ENCODE results near the gene ARTN.
A peak's percentile ranks its signal among the peaks of the same experiment; 100 is the strongest.

ARTN gene

DNA sequence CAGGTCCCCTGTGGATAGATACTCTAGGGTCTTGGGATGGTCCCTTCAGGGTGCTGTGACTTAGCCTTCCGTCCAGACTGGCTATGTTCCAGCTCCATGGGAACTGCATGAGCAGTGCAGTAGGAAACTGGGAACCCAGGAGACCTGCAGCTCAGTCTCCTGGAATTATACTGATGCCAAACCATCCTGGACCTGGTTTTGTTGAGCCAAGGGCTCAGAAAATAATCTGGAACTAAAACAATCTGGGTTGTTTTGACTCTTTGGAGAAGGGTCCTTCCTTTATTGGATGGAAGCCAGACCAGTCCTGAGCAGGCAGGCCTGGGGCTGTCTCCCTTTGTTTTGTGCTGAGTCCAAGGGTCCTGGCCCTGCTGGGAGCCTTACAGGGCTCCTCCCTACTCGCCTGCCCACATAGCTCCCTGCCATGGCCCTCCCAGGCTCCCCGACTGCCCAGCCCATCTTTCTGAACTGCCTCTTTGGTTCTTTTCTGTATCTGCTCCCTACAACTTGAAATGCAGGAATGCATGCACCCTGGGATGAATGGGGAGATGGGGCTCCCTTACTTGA, 14.4 kb downstream of the ARTN start:
- no peak for DNase-seq

DNA sequence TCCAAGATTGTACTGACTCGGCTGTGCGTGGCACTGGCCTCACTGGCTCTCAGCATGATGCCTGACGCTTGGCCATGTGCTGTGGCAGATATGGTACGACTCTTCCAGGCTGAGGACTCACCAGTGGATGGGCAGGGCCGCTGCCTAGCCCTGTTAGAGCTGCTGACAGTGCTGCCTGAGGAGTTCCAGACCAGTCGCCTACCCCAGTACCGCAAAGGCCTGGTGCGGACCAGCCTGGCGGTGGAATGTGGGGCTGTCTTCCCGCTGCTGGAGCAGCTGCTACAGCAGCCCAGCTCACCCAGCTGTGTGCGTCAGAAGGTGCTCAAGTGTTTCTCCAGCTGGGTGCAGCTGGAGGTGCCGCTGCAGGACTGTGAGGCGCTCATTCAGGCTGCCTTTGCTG, 16.1 kb downstream of the ARTN start:
- no peak for DNase-seq

DNA sequence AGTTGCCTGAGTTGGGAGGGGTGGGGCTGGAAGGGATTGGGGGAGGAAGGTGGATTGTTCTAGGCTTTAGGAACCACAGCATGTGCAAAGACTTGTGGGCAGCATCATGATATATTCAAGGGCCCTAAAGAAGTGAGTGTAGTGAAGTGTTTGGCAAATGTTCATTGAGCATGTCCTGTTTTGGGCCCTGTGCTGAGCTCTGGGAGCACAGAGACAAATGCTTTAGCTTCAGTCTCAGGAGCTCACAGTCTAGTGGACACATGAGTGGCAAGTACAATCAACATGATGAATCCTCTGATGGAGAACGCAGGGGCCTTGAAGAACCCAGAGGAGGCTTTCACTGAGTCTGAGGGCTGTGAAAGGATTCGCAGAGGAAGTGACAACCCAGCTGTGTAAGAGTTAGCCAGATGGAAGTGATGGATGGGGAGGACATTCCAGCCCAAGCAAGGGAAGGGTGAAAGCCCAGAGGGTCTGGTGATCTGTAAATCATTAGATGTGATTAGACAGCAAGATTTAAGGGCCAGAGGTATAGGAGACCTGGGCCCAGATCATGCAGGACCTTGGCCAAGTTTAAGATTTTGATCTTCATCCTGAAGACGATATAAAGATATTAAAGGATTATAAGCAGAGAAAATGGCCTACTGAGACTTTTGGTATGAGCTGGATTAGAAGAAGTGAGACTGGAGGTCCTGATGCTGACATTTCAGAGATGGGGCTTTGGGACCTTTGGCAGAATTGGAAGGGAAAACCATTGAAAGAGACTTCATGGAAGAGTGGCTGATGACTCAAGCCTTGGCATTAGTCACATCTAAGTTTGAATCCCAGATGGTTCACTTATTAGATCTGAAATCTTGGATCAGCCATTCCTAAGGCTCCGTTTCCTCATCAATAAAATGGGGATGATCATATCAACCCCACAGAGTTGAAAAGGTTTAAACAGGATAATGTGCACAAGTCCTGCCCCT, 17.7 kb downstream of the ARTN start:
- DNase-seq: no peak

DNA sequence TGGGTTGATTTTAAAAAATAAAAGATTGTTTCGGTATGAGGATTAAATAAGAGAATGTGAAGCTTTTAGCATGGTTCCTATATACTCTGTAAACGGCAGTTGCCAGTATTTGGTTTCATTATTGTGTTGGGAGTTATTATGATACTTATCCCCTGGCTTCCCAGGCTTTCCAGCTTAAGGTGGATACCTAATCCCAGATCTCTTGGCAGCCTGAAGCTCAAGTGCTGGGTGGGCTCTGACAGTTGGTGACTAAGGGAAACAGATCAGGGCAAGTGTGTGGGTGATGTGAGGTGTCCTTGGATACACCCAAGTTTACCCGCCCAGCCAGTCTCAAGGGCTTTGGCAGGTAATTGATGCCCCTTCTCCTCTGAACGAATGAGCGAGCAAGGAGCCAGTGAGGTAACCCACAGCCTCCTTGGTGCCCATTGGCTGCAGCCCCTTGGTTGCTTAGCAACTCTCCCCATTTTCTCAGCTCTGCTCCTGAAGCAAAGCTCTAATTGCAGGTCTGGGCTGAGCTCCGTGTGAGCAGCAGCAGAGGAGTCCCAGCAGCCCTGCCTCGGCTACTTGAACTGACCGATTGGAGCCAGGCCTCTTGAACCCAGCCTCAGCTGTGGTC, 19.2 kb downstream of the ARTN start:
- DNase-seq: no peak

DNA sequence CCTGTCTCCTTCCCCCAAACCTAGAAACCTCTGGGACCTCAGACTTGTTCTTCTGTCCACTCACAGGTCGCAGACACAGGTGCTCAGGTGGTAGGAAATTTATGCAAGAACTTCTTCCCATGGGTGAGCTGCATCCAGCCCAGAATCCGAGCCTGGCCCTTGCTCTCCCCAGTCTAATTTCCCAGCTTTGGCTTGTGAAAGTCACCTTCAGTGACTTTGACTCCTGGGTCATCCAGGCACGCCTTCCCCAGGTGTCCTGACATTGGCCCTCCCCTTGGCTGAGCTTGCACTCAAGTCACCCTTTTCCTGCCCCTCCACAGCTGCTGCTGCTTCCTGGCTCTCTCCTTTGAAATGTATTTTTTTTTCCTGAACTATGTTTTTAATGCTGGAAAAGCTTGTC, 19.8 kb downstream of the ARTN start:
- no peak for DNase-seq

DNA sequence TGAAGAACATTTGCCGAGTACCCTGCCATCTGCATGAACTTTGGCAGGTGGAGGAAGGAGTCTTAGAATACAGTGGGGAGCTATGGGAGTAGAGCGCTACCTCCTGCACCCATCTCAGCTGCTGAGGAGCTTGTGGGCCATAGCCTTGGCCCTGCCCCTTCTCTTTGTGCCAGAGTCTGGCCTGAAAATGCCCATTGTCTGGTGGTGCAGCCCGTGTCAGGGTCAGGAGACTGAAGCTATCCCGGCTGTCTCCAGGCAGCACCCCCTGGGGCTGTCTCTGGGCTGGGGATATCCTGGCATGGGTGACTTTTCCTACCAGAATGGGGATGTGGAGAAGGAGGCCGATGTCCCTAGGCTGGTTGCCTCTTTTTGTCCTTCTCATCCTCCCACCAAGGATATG, 20.4 kb downstream of the ARTN start:
- no peak for DNase-seq

DNA sequence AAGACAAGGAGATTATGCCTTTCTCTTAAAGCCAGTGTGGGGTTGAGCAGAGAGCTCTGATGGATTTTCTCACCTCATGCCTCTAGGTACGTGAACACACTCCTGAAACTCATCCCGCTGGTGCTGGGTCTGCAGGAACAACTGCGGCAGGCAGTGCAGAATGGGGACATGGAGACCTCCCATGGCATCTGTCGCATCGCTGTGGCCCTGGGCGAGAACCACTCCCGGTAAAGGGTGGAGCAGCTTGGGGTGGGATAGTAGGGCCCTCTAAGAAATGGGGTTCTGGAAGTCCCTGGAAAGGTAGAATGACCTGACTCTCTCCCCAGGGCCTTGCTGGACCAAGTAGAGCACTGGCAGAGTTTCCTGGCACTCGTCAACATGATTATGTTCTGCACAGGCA, 22.6 kb downstream of the ARTN start:
- DNase-seq: no peak

DNA sequence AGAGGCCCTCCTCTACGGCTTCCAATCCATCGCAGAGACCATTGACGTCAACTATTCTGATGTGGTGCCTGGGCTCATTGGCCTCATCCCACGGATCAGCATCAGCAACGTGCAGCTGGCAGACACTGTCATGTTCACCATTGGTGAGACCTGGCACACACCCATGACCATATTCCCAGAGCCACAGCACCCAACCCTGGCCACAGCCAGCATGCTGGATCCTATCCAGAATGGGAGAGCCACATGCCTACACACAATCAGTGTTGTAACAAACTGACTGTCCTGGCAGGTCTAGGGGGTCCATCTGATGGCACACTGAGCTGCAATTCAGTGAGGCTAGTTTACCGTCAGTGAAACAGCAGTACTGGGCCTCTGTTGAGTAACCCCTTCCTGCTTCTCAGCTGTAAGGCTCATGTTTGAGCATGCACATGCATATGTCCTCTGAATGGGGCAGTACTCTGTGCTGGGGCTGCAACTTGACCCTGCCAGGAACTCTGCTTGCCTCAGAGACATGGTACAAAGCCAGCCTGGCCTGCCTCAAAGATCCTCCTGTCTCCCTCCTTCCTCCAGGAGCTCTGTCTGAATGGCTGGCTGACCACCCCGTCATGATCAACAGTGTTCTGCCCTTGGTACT, 23.9 kb downstream of the ARTN start:
- DNase-seq: no peak

- DNase-seq: no peak
Observed at GRCh38 chr1:43958351-43959255, 25.0 kb downstream of the ARTN start.

GRCh38 chr1:43960798-43961197, 27.2 kb downstream of the ARTN start:
- no peak for DNase-seq

- no peak for DNase-seq
Observed at GRCh38 chr1:43961692-43962091, 28.1 kb downstream of the ARTN start.

GRCh38 chr1:43962324-43962723, 28.7 kb downstream of the ARTN start:
- no peak for DNase-seq

GRCh38 chr1:43963006-43963405, 29.4 kb downstream of the ARTN start:
- no peak for DNase-seq

- no peak for DNase-seq
Observed at GRCh38 chr1:43963890-43964289, 30.3 kb downstream of the ARTN start.

DNA sequence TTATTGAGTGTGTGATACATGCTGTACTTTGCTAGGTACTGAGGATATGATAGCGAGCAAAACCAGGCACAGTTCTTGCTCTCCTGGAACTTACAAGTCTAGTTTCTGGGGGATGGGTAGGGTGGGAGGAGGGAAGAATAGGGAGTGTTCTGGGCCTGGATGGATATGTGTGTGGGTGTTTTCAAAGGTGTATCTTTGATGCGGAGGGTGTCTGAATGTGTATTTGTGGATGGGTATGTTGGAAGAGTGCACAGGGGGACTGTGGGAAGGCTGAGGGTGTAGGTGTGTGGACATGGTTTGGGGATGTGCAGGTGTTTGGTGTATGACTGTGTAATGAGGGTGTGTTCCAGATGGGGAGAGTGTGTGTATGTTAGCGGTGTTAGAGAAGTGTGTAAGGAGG, 31.7 kb downstream of the ARTN start:
- DNase-seq: no peak

DNA sequence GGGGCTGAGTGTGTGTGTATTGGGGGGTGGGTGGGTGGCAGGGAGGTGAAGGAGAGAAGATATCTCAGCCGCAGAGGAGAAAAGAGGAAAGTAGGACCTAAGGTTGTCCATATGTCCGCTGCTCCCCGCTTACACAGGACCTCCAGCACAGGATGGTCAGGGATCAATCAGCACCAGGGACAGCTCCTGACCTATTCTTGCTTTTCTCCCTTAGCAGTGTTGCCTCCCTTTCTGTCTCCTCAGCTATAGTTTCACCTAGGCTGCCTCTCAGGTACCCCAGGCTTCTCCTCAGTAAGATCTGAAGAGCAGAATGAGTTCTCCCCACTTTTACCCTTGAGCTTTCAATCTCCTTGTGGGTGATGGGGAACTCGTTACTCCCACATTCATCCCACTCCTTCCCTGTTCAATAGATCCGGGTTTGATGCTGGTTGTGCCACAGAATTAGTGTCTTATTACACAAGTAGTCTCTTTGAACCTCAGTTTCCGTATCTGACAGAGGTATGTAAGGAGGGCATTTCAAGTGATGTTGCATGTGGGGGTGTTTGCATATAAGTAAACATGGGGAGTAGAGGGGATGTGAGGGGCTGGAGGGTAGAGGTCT, 34.8 kb downstream of the ARTN start:
- no peak for DNase-seq

GRCh38 chr1:43969416-43969745, 35.8 kb downstream of the ARTN start:
- DNase-seq: no peak

- peak; percentile 98 for DNase-seq
Observed at GRCh38 chr1:43969746-43970466, 36.3 kb downstream of the ARTN start, which contains the start of gene DPH2. TSS of gene DPH2 (plus strand) at chr1:43970010. CDS start at chr1:43970176, 166 bp downstream.

DNA sequence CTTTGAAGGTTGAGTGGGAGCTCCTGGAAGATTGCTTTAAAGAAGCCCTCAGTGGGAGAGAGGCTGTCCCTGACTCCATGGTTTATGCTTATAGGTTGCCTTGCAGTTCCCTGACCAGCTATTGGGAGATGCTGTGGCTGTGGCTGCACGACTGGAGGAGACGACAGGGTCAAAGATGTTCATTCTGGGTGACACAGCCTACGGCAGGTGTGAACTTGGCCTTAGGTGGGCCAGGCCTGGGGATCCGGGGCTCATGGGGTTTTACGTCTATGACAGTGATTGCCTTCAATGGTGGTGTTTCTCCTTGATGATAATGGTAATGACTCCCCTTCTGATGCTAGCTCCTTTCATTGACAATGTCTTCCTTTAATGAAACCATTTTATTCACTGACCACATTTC, 36.9 kb downstream of the ARTN start:
- DNase-seq: no peak

- DNase-seq: no peak
Observed at GRCh38 chr1:43970911-43971310, 37.3 kb downstream of the ARTN start.

- no peak for DNase-seq
Observed at GRCh38 chr1:43971336-43971980, 37.9 kb downstream of the ARTN start.
